Ectodermal cell (in vitro differentiated cells): Measurements from ENCODE around the gene ABCA4.
"Not testable (repeated sequence)": the region's sequence is repeated elsewhere in the genome, so short reads cannot be mapped to it uniquely, and the experiment has no call there.

Experiments
- H3K27ac ChIP-seq: 2 replicates; pipeline ENCODE4 v1.7.0; 2013; ENCODE audit warnings: mild to moderate bottlenecking, low read depth, low read length; ENCODE audit not compliant: insufficient read depth, poor library complexity, severe bottlenecking
- H3K27me3 ChIP-seq: 2 replicates; pipeline ENCODE4 v1.7.0; 2013; ENCODE audit warnings: mild to moderate bottlenecking, low read length; ENCODE audit not compliant: insufficient read depth, control insufficient read depth, poor library complexity, severe bottlenecking
- H3K36me3 ChIP-seq: one replicate; pipeline ENCODE4 v1.7.0; 2013; ENCODE audit warnings: low read length; ENCODE audit not compliant: control insufficient read depth, insufficient read depth
- H3K4me1 ChIP-seq: one replicate; pipeline ENCODE4 v1.7.0; 2013; ENCODE audit warnings: low read length; ENCODE audit not compliant: control insufficient read depth, insufficient read depth
- H3K4me3 ChIP-seq: 2 replicates; pipeline ENCODE4 v1.7.0; 2013; ENCODE audit warnings: low read depth, low read length, control low read depth; ENCODE audit not compliant: insufficient read depth
- H3K9me3 ChIP-seq: 2 replicates; pipeline ENCODE4 v1.7.0; 2013; ENCODE audit warnings: mild to moderate bottlenecking, low read length, moderate library complexity; ENCODE audit not compliant: control insufficient read depth
- WGBS, 2 experiments: methylation state at CpG; one replicate each; pipeline ENCODE4 v1.1.7; 2013; ENCODE audit warnings: missing lambda C conversion rate in 2 of 2; 5-methylcytosine and 5-hydroxymethylcytosine counted together

The ABCA4 gene

GRCh38 chr1:93955765-93956164 lies 165.2 kb downstream of the ABCA4 start:
- Histone ChIP-seq H3K27ac (no peak overlapping the region), H3K27me3 (no peaks in the 10 kb centered on the region), H3K4me3 (no peak overlapping the region), H3K9me3 (no peaks in the 10 kb centered on the region), H3K4me1 (no peaks in the 10 kb centered on the region), H3K36me3 (no peaks in the 10 kb centered on the region)
- WGBS, 2 experiments: 80 to 100% methylated on average over 1 of the region's 1 CpG

DNA sequence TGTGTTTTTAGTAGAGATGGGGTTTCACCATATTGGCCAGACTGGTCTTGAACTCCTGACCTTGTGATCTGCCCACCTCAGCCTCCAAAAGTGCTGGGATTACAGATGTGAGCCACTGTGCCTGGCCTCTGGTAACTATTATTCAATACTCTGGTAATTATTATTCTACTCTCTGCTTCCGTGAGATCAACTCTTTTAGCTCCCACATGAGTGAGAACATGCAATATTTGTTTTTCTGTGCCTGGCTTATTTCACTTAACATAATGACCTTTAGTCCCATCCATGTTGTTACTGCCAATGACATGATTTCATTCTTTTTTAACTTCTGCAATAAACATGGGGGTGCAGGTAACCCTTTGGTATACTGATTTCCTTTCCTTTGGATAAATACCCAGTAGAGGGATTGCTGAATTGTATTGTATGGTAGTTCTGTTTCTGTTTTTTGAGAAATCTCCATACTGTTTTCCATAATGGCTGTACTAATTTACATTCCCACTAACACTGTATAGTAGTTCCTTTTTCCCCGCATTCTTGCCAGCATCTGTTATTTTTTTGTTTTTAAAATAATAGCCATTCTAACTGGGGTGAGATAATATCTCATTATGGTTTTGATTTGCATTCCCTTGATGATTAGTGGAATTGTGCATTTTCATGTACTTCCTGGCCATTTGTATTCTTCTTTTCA lies 173.8 kb downstream of the ABCA4 start:
- H3K27me3 ChIP-seq, H3K9me3 ChIP-seq, H3K36me3 ChIP-seq, H3K4me3 ChIP-seq, H3K27ac ChIP-seq, H3K4me1 ChIP-seq: not testable (repeated sequence)
- WGBS, 2 experiments: 94 to 99% methylated on average over 1 to 2 of the region's 2 CpGs
